GM19023 (cell line): ENCODE results near the gene BRD3OS.

Experiments
- ATAC-seq: cut with Tn5 transposase; IDR thresholded peaks from one replicate; pipeline ENCODE4 v1.9.1; 2021; ENCODE audit warnings: mild to moderate bottlenecking, moderate library complexity; ENCODE audit not compliant: unreplicated experiment

The BRD3OS gene

GRCh38 chr9:134049236-134049635, 24.0 kb downstream of the BRD3OS start:
- no peak for ATAC-seq

- ATAC-seq: no peak
These were observed 24.7 kb downstream of the BRD3OS start for GRCh38 chr9:134049772-134050588.

DNA sequence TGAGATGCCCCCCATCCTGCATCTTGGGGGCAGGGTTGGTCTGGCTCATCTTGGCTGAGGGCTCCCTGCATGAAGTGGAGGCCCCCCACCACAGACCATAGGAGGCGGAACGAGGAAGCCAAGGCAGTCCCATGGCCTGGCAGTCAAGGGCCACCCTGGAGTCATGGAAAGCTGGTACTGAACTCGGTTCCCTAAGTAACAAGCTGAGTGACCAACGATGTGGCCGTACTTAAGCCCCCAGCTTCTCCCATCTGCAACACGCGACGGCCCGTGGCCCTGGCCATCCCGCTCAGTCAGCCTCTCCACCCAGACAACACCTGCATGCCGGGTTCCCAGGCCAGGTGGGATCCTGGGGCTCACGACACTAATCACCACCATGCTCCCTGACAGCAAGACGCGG, 25.4 kb downstream of the BRD3OS start:
- ATAC-seq: no peak

GRCh38 chr9:134051319-134051718, 26.0 kb downstream of the BRD3OS start:
- ATAC-seq: no peak

GRCh38 chr9:134052491-134052890, 27.2 kb downstream of the BRD3OS start:
- ATAC-seq: no peak

- no peak for ATAC-seq
These were observed 27.7 kb downstream of the BRD3OS start for GRCh38 chr9:134052941-134053340.

- no peak for ATAC-seq
These were observed 28.2 kb downstream of the BRD3OS start for GRCh38 chr9:134053401-134053871.

DNA sequence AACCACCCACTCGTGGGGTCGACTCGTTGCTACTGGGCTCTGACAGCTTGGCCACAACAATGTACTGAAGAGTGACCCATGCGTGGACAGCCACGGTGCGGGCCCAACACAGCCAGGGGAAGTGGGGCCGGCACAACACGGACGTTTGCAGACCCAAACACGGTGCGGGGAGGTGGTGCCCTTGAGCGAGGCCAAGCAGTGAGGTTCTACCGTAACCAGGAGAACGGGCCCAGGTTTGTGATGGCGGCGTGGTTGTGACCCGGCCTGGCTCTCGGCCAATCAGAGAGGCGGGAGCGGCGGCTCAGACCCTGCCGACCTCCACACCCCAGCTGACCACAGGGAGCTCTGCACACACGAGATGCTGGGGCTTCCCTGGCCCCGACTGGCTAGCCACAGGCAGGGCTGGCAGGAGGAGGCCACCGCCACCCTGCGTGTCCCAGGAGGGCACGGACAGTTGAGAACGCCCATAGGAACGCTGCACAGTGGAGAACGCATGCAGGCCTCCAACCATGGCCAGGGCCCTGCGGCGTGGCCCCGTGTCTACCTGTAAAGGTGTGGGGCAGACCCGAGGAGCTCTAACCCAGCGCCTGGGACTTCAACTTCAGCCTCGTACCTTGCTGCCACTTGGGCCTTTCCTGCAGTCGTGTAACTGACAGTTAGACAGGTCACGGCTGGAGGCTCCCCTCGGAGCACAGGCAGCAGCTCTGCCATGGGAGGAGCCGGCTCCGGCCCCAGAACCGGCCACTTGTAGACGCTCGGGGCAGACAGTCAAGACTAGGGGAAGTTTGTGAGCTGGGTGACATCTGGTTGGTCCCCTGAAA, 28.9 kb downstream of the BRD3OS start:
- ATAC-seq: no peak

DNA sequence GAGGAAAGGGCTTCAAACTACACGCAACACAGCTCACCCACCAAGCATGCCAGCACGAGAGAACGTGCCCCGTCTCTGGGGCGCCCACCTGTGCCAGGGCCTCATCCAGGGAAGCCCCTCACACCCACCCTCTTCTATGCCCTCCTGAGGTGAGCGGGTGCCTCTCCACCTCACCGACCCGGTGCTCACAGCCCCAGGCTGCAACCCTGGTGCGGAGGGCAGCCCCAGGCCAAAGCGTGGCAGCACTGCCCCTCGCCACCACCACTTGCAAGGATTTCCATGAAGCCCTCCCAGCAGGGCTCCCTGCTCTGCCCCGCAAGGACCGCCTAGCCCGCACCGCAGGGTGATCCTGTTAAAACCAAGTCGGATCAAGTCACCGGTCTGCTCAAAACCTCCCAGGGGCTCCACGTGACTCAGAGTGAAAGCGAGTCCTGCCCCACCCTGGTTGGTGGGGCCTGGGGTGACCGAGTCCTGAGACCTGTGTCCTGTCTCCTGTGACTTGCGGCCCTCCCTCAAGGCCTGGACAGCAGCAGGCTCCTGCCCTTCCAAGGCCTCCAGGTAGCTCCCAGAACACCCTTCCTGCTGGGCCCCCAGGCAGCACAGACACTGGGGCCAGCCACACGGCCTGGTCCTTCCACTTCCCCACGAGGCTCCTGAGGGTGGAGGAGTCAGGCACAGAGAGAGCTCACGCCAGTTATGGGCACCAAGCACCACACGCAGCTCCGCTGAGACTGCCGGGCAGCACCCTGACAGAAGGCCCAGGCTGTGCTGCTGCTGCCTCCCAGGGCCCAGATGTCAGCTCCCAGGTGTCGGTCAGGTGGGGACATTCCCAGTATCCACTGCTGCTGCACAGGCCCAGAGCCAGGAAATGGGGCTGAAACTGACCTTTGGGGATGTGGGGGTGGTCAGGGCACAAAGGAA, 29.9 kb downstream of the BRD3OS start:
- no peak for ATAC-seq

- ATAC-seq: no peak
These were observed 30.7 kb downstream of the BRD3OS start for GRCh38 chr9:134055981-134056461.

GRCh38 chr9:134056483-134057306, 31.4 kb downstream of the BRD3OS start:
- no peak for ATAC-seq

DNA sequence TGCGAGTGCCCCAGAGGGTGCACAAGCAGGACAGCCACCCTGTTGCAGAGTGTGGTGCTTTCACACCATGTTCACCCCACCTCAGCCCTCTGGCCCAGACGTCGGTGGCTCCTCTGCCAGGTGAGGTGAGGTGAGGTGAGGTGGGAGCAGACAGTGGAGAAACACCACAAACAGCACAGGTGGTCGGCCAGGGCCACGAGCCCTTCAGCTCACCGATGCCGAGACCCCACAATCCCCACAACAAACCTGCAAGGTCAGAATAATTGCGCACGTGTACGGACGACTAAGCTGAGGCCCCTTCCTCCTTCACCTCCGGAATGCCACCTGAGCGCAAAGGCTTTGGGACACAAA, 32.0 kb downstream of the BRD3OS start:
- ATAC-seq: no peak

GRCh38 chr9:134057751-134058701, 32.7 kb downstream of the BRD3OS start:
- no peak for ATAC-seq

- no peak for ATAC-seq
These were observed 33.4 kb downstream of the BRD3OS start for GRCh38 chr9:134058716-134059115.

DNA sequence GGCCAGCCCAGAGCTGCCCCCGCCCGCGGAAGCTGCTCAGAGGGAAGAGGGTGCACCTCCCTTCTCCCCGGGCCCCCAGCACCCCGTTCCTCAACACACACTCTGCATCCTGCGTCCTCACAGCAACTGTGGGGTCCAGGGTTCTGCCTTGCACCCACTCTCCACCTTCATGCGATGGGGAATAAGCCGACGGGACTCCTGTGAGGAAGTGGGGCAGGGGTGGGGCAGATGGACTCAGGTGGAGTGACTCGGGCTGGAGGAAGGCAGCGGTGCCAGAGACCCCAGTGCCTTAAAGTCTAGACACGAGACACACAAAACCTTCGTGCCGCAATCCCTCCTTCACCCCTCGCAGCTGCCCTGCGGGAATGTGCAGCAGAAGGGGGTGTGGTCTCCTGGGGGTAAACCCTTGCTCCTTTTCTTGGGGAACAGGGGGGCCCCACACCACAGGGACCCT, 33.9 kb downstream of the BRD3OS start:
- no peak for ATAC-seq

- ATAC-seq: peak; percentile 70
These were observed 34.5 kb downstream of the BRD3OS start for GRCh38 chr9:134059661-134060395.

DNA sequence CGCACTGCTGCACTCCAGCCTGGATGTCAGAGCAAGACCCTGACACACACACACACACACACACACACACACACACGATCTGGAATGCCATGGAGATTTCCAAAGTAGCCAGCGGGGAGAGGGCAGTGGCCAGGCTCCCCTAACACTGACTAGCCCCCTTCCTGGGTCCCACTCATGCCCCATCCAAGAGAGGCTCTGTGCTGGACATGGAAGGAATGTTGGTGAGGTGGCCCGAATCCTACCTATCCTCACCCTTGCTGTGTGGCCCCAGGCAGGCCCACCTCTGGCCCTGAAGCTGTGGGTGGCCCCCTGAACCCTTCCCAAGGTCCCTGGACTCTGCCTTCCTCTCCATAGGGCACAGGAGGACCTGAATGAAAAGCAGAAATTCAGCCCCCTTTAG, 35.3 kb downstream of the BRD3OS start:
- no peak for ATAC-seq
